ENCODE data around the gene ARPIN.
"Not testable (repeated sequence)": the region's sequence is repeated elsewhere in the genome, so short reads cannot be mapped to it uniquely, and the experiment has no call there.

Gene ARPIN

GRCh38 chr15:89857673-89858072, 55.1 kb downstream of the ARPIN start:
- no CpG with 5 or more reads among the region's 3 CpGs for WGBS (ENCODE audit: extremely low coverage, insufficient coverage, low lambda C conversion rate)
- no peaks in the 10 kb centered on the region for H3K79me2 ChIP-seq (ENCODE audit: control insufficient read depth, insufficient read depth, low read length)
- no peaks in the 10 kb centered on the region for H3K27me3 ChIP-seq (ENCODE audit: insufficient read depth, low read length, poor library complexity)
- peaks cover 3% of the 10 kb centered on the region for H3K36me3 ChIP-seq (ENCODE audit: control insufficient read depth, insufficient read depth, low read length)
- no peak overlapping the region for H3K27ac ChIP-seq (ENCODE audit: low read depth, low read length)
- DNase-seq: no peak
- no peaks in the 10 kb centered on the region for H3K79me1 ChIP-seq (ENCODE audit: low read length)
- H3K18ac ChIP-seq (ENCODE audit: low read length): no peak overlapping the region
- no peak overlapping the region for H4K8ac ChIP-seq (ENCODE audit: low read depth, low read length)
- no peak overlapping the region for H3K23ac ChIP-seq (ENCODE audit: low read length)
- H2BK5ac ChIP-seq (ENCODE audit: low read length): no peak overlapping the region
- H4K5ac ChIP-seq (ENCODE audit: low read length): no peak overlapping the region
- H3K4me3 ChIP-seq (ENCODE audit: low read length): no peak overlapping the region
- H3K4ac ChIP-seq (ENCODE audit: low read depth, low read length): no peak overlapping the region
- no peaks in the 10 kb centered on the region for H3K4me1 ChIP-seq (ENCODE audit: control insufficient read depth, low read depth, low read length)
- no peak overlapping the region for H3K9ac ChIP-seq (ENCODE audit: low read length)
- no peak overlapping the region for H2AK5ac ChIP-seq (ENCODE audit: low read length)
- no peak overlapping the region for H3K56ac ChIP-seq (ENCODE audit: low read length)
- no peak overlapping the region for H3K4me2 ChIP-seq (ENCODE audit: low read length)
- H2BK120ac ChIP-seq (ENCODE audit: low read depth, low read length): no peak overlapping the region
- H2BK15ac ChIP-seq (replicated peaks; ENCODE audit: low read depth): no peak overlapping the region

GRCh38 chr15:89855948-89856347, 56.8 kb downstream of the ARPIN start:
- no peaks in the 10 kb centered on the region for H3K27me3 ChIP-seq (ENCODE audit: insufficient read depth, low read length, poor library complexity)
- no peak overlapping the region for H3K9ac ChIP-seq (ENCODE audit: low read length)
- no peak overlapping the region for H4K5ac ChIP-seq (ENCODE audit: low read length)
- no peak overlapping the region for H4K8ac ChIP-seq (ENCODE audit: low read depth, low read length)
- no peak overlapping the region for H3K4ac ChIP-seq (ENCODE audit: low read depth, low read length)
- H3K4me3 ChIP-seq (ENCODE audit: low read length): no peak overlapping the region
- no peak overlapping the region for H2BK120ac ChIP-seq (ENCODE audit: low read depth, low read length)
- no peak overlapping the region for H3K4me2 ChIP-seq (ENCODE audit: low read length)
- H3K56ac ChIP-seq (ENCODE audit: low read length): no peak overlapping the region
- H3K79me2 ChIP-seq (ENCODE audit: control insufficient read depth, insufficient read depth, low read length): no peaks in the 10 kb centered on the region
- peaks cover 3% of the 10 kb centered on the region for H3K36me3 ChIP-seq (ENCODE audit: control insufficient read depth, insufficient read depth, low read length)
- H3K23ac ChIP-seq (ENCODE audit: low read length): no peak overlapping the region
- no peak overlapping the region for H3K27ac ChIP-seq (ENCODE audit: low read depth, low read length)
- WGBS (ENCODE audit: extremely low coverage, insufficient coverage, low lambda C conversion rate): no CpG with 5 or more reads among the region's 3 CpGs
- no peak overlapping the region for H2AK5ac ChIP-seq (ENCODE audit: low read length)
- H3K79me1 ChIP-seq (ENCODE audit: low read length): no peaks in the 10 kb centered on the region
- no peaks in the 10 kb centered on the region for H3K4me1 ChIP-seq (ENCODE audit: control insufficient read depth, low read depth, low read length)
- no peak overlapping the region for H2BK15ac ChIP-seq (replicated peaks; ENCODE audit: low read depth)
- H3K18ac ChIP-seq (ENCODE audit: low read length): no peak overlapping the region
- no peak for DNase-seq
- H2BK5ac ChIP-seq (ENCODE audit: low read length): no peak overlapping the region

GRCh38 chr15:89854863-89855262, 57.9 kb downstream of the ARPIN start:
- not testable (repeated sequence) for H2BK5ac ChIP-seq (ENCODE audit: low read length); H3K56ac ChIP-seq (ENCODE audit: low read length); H3K18ac ChIP-seq (ENCODE audit: low read length); H3K36me3 ChIP-seq (ENCODE audit: control insufficient read depth, insufficient read depth, low read length); H3K27me3 ChIP-seq (ENCODE audit: insufficient read depth, low read length, poor library complexity); H3K9ac ChIP-seq (ENCODE audit: low read length); H3K79me2 ChIP-seq (ENCODE audit: control insufficient read depth, insufficient read depth, low read length); H2AK5ac ChIP-seq (ENCODE audit: low read length); H2BK15ac ChIP-seq (replicated peaks; ENCODE audit: low read depth); H4K8ac ChIP-seq (ENCODE audit: low read depth, low read length); H3K23ac ChIP-seq (ENCODE audit: low read length); H4K5ac ChIP-seq (ENCODE audit: low read length); H2BK120ac ChIP-seq (ENCODE audit: low read depth, low read length); H3K79me1 ChIP-seq (ENCODE audit: low read length); H3K4me2 ChIP-seq (ENCODE audit: low read length); H3K4me1 ChIP-seq (ENCODE audit: control insufficient read depth, low read depth, low read length); H3K4ac ChIP-seq (ENCODE audit: low read depth, low read length); H3K4me3 ChIP-seq (ENCODE audit: low read length); H3K27ac ChIP-seq (ENCODE audit: low read depth, low read length); DNase-seq
- no CpG with 5 or more reads among the region's 17 CpGs for WGBS (ENCODE audit: extremely low coverage, insufficient coverage, low lambda C conversion rate)

DNA sequence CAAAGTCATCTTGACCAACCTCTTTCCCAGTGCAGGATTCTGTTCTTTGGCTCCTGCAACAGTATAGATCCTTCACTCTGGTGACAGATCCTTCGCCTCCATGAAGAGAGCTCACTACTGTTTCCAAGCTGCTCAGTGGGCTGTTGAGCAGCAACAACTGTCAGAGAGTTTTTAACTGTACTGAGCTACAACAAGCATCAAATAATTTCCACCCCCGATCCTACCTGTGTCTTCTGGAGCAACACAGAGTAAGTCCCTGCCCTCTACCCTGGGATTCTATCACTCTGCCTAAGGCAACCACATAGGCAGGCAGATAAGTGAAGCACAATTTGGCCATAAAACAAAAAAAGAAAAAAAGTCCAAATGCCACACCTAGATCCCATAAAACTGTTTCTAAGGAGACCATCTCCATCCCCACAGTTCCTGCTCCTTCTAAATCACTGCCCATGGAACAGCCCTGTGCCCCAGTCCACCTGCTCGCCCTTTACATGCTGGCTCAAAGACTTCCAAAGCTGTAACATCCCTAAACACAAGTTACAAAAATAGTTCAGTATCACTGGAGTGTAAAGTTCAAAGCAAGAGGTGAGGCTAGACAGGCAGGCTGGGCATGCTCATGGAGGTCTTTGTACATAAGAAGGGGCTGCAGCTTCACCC, 60.3 kb downstream of the ARPIN start:
- no peak overlapping the region for H3K18ac ChIP-seq (ENCODE audit: low read length)
- H3K4me1 ChIP-seq (ENCODE audit: control insufficient read depth, low read depth, low read length): no peaks in the 10 kb centered on the region
- H4K5ac ChIP-seq (ENCODE audit: low read length): no peak overlapping the region
- H3K56ac ChIP-seq (ENCODE audit: low read length): no peak overlapping the region
- no CpG with 5 or more reads among the region's 3 CpGs for WGBS (ENCODE audit: extremely low coverage, insufficient coverage, low lambda C conversion rate)
- no peak overlapping the region for H2BK5ac ChIP-seq (ENCODE audit: low read length)
- H3K79me1 ChIP-seq (ENCODE audit: low read length): no peaks in the 10 kb centered on the region
- no peak overlapping the region for H3K9ac ChIP-seq (ENCODE audit: low read length)
- H2AK5ac ChIP-seq (ENCODE audit: low read length): no peak overlapping the region
- no peak overlapping the region for H3K4ac ChIP-seq (ENCODE audit: low read depth, low read length)
- H2BK15ac ChIP-seq (replicated peaks; ENCODE audit: low read depth): no peak overlapping the region
- no peaks in the 10 kb centered on the region for H3K36me3 ChIP-seq (ENCODE audit: control insufficient read depth, insufficient read depth, low read length)
- H3K23ac ChIP-seq (ENCODE audit: low read length): no peak overlapping the region
- no peak overlapping the region for H4K8ac ChIP-seq (ENCODE audit: low read depth, low read length)
- H3K27me3 ChIP-seq (ENCODE audit: insufficient read depth, low read length, poor library complexity): no peaks in the 10 kb centered on the region
- H3K79me2 ChIP-seq (ENCODE audit: control insufficient read depth, insufficient read depth, low read length): no peaks in the 10 kb centered on the region
- H2BK120ac ChIP-seq (ENCODE audit: low read depth, low read length): no peak overlapping the region
- no peak overlapping the region for H3K4me2 ChIP-seq (ENCODE audit: low read length)
- H3K4me3 ChIP-seq (ENCODE audit: low read length): no peak overlapping the region
- DNase-seq: no peak
- H3K27ac ChIP-seq (ENCODE audit: low read depth, low read length): no peak overlapping the region

DNA sequence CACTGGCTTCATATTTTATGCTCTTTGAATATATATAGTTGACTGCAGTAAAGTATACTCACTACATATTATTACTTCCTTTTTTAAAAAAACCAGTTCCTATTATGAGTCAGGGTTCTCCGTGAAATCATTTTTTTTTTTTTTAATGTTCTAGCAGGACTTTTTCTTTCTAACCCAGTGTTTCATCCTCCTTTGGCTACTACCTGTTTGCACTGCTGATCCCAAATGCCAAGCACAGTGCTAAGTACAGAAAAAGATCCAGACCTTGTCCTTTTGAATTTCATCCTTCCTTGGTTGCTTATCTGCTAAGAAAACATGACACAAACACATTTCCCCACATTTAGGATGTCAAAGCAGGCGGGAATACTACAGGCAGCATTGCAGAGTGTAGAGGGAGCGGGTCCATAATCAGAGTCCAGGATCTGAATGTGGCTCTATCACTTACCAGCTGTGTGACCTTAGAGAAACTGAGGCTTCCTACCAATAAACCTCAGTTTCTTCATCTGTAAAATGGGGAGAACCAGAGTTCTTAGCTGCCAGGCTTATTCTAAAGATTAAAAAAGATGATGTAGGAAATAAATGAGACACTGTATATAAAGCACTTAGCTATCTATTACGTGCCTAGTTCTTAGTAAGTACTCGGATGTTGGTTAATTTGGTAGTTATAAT, 60.9 kb downstream of the ARPIN start:
- Histone ChIP-seq H4K8ac (ENCODE audit: low read depth, low read length) (no peak overlapping the region), H2BK5ac (ENCODE audit: low read length) (no peak overlapping the region), H3K9ac (ENCODE audit: low read length) (no peak overlapping the region), H3K79me2 (ENCODE audit: control insufficient read depth, insufficient read depth, low read length) (no peaks in the 10 kb centered on the region), H3K4me2 (ENCODE audit: low read length) (no peak overlapping the region), H3K18ac (ENCODE audit: low read length) (no peak overlapping the region), H4K5ac (ENCODE audit: low read length) (no peak overlapping the region), H2BK15ac (replicated peaks; ENCODE audit: low read depth) (no peak overlapping the region), H3K4me3 (ENCODE audit: low read length) (no peak overlapping the region), H3K56ac (ENCODE audit: low read length) (no peak overlapping the region), H3K4me1 (ENCODE audit: control insufficient read depth, low read depth, low read length) (no peaks in the 10 kb centered on the region), H2BK120ac (ENCODE audit: low read depth, low read length) (no peak overlapping the region), H3K4ac (ENCODE audit: low read depth, low read length) (no peak overlapping the region), H2AK5ac (ENCODE audit: low read length) (no peak overlapping the region), H3K27me3 (ENCODE audit: insufficient read depth, low read length, poor library complexity) (no peaks in the 10 kb centered on the region), H3K23ac (ENCODE audit: low read length) (no peak overlapping the region), H3K36me3 (ENCODE audit: control insufficient read depth, insufficient read depth, low read length) (no peaks in the 10 kb centered on the region), H3K79me1 (ENCODE audit: low read length) (no peaks in the 10 kb centered on the region), H3K27ac (ENCODE audit: low read depth, low read length) (no peak overlapping the region)
- no peak for DNase-seq
- no CpG with 5 or more reads among the region's 5 CpGs for WGBS (ENCODE audit: extremely low coverage, insufficient coverage, low lambda C conversion rate)

DNA sequence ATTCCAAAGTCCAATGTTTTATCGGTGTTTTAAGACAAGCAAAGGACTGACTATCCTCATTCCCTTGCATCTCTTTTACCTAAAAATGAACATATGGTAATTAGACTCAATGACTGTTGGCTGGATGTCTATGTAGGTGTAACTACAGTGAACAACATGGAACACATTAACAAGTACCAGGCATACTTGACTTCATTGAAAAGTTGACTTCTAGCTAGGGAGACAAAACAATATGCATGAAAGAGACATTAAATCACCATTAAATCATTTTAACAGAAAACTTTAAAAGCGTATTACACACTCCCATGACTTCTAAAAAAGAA, 63.8 kb downstream of the ARPIN start:
- H2AK5ac ChIP-seq (ENCODE audit: low read length): no peak overlapping the region
- H3K9ac ChIP-seq (ENCODE audit: low read length): no peak overlapping the region
- DNase-seq: no peak
- H2BK120ac ChIP-seq (ENCODE audit: low read depth, low read length): no peak overlapping the region
- H3K79me1 ChIP-seq (ENCODE audit: low read length): no peaks in the 10 kb centered on the region
- H3K27ac ChIP-seq (ENCODE audit: low read depth, low read length): no peak overlapping the region
- no peak overlapping the region for H4K8ac ChIP-seq (ENCODE audit: low read depth, low read length)
- H2BK5ac ChIP-seq (ENCODE audit: low read length): no peak overlapping the region
- H3K23ac ChIP-seq (ENCODE audit: low read length): no peak overlapping the region
- no peaks in the 10 kb centered on the region for H3K79me2 ChIP-seq (ENCODE audit: control insufficient read depth, insufficient read depth, low read length)
- H3K27me3 ChIP-seq (ENCODE audit: insufficient read depth, low read length, poor library complexity): no peaks in the 10 kb centered on the region
- H3K4me2 ChIP-seq (ENCODE audit: low read length): no peak overlapping the region
- H4K5ac ChIP-seq (ENCODE audit: low read length): no peak overlapping the region
- no peak overlapping the region for H3K18ac ChIP-seq (ENCODE audit: low read length)
- WGBS (ENCODE audit: extremely low coverage, insufficient coverage, low lambda C conversion rate): no CpG with 5 or more reads among the region's 2 CpGs
- H3K4me1 ChIP-seq (ENCODE audit: control insufficient read depth, low read depth, low read length): no peaks in the 10 kb centered on the region
- H3K56ac ChIP-seq (ENCODE audit: low read length): no peak overlapping the region
- H3K4me3 ChIP-seq (ENCODE audit: low read length): no peak overlapping the region
- no peak overlapping the region for H3K4ac ChIP-seq (ENCODE audit: low read depth, low read length)
- no peaks in the 10 kb centered on the region for H3K36me3 ChIP-seq (ENCODE audit: control insufficient read depth, insufficient read depth, low read length)
- no peak overlapping the region for H2BK15ac ChIP-seq (replicated peaks; ENCODE audit: low read depth)
